GM18861 (cell line): Measurements from ENCODE around the gene NDST1.

ENCODE experiments used
- ATAC-seq: cut with Tn5 transposase; IDR thresholded peaks from one replicate; pipeline ENCODE4 v1.9.1; 2021; ENCODE audit not compliant: unreplicated experiment

NDST1 gene

GRCh38 chr5:150565868-150566267 is 57.9 kb downstream of the NDST1 start:
- no peak for ATAC-seq

DNA sequence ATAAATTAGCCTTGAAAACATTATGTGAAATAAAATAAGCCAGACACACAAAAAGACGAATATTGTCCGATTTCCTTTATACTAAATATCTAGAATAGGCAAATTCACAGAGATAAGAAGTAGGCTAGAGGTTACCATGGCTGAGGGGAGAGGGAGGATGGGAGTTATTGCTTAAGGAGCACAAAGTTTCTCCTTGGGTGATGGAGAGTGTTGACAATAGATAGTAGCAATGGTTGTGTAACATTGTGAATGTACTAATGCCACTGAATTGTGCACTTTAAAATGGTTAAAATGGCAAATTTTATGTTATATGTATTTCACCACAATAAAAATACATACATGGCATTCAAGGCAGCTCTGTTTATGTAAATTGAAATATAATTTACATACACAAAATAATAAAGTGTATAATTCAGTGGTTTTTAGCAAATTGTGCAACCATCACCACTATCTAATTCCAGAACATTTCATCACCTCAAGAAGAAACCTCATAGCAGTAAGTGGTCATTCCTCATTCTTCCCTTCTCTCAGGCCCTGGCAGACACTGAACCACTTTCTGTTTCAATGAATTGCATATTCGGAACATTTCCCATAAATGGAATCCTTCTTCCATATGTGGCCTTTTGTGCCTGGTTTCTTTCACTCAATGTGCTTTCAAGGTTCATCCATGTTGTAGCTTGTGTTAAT is 59.2 kb downstream of the NDST1 start:
- ATAC-seq: no peak

- ATAC-seq: no peak
These were observed 60.7 kb downstream of the NDST1 start for GRCh38 chr5:150568663-150569062.

DNA sequence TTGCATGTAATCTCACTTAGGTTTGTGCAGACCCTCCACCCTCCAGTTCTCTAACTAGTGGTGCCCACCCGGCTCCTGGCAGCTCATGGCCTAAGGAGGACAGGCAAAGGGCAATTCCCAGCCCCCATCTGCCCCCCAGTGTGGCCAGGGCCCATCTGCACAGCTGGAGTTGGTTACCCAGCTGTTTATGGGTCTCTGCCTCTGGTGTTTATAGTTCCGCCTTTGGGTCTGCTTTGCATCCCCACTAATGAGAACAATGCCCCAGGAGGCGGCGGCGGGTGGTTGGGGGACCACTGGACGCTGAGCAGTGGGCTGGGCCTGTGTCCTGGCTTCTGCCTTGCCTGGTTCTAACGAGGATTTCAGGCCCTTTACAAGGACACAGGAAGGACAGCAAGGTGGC is 62.4 kb downstream of the NDST1 start:
- ATAC-seq: no peak

DNA sequence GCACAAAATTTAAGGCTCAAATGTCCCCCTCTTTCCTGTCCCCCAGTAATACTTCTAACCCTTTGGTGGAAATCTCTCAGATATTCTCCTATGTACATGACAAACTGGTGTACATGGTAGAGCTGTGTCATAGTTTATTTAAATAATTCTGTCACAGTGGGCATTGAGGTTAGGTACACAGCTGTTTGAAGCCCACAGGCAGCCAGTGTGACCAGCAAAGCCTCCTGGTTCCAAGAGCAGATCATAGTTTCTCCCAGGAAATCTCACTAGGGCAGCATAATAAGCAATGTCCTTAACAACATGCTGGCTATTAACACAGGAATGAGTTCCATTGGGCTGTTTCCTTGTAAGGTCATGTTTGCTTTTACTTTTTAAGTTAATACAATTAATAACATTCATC is 63.9 kb downstream of the NDST1 start:
- ATAC-seq: no peak

DNA sequence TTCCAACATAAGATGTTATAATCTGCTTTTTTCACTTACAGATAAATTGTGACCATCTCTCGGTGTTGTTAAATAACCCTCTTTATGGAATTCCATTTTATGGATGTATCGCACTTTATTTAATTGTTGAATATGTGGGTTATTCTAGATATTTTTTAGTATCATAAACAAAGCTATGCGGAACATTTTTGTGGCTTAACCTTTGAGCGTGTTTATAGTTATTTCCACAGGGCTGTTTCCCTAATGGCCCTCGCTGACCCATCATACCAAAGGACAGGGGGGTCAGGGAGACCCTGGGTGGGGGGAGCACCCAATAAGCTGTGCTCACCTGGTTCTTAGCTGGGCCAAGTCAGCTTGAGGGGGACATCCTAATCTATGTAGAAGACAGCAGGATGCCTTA is 65.3 kb downstream of the NDST1 start:
- ATAC-seq: no peak

- ATAC-seq: no peak
These were observed 66.2 kb downstream of the NDST1 start for GRCh38 chr5:150573867-150574817.

GRCh38 chr5:150574818-150575547 is 67.1 kb downstream of the NDST1 start:
- no peak for ATAC-seq

- no peak for ATAC-seq
These were observed 68.0 kb downstream of the NDST1 start for GRCh38 chr5:150575745-150576448.

DNA sequence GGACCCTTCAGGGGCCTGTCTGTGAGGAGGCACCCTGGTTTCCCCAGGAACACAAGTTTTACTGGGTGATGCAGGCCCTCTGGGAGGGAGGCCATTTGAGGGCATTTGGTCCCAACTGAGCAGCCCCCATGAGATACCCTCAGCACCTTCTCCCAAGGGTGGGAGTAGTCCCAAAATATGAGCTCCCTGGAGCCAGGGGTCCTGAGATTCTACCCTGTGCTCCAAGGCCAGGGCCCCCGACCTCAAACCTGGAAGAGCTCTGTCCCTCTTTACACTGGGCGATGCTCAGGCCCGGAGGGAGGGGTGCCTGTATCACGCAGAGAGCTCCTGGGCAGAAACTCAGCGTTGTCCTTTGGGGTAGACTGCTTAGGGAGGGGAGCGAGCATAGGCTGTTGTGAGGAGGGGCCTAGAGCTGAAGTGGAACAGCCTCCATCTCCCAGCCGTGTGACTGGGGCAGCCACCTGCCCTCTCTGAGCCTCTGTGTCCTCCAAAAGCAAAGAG is 68.6 kb downstream of the NDST1 start:
- no peak for ATAC-seq

DNA sequence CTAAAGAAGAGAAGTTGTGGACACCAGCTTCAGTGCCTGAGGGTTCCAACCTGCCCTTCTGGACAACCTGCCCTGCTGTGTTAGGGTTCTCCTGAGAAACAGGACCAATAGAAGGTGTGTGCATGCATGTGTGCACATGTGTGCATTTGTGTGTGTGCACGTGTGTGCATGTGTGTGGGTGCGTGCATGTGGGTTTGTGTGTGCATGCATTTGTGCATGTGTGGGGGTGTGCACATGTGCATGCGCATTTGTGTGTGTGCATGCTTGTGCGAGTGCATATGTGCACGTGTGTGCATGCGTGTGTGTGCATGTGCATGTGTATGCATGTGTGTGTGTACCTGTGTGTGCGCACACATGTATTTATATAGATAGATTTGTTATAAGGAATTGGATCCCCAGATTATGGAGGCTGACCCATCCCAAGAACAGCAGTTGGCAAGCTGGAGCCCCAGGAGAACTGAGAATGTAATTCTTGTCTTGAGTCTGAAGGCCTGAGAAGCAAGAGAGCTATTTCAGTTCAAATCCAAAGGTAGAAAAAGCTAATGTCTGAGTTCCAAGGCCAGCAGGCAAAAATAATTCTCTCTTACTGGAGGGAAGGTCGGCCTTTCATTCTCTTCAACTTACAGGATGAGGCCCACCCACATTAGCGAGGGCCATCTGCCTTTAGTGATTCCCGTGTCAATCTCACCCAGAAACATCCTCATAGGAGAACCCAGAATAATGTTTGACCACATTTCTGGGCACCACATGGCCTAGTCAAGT is 69.6 kb downstream of the NDST1 start:
- no peak for ATAC-seq

DNA sequence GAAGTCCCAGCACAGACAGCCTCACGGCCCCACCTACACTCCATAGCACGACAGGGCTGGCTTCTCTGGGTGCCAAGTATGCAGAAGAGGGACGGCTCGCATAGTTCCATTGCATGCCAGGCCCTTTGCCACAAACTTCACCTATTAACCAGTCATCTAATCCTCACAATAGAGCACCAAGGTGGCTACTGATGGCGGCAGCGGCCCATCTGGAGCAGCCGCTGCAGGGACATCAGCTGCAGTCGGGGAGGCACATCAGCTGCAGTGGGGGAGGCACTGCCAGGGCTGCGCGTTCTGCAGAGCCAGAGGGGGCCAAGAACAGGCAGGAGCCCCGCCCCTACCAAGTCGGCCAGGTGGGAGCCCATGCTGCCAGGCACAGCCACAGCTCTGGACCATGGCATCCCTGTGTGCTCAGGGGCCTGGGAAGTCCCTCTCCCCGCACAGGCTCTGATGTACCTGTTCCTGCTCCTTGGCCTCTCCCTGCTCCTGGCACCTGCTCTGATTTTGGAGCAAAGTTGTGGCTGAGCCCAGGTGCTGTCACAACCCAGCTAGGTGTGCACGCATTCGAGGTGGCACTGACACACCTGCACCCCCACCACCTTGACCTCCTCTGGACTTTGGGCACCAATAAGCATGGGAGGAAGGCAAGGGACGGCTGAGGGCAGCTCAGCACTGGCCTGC is 71.0 kb downstream of the NDST1 start:
- no peak for ATAC-seq

DNA sequence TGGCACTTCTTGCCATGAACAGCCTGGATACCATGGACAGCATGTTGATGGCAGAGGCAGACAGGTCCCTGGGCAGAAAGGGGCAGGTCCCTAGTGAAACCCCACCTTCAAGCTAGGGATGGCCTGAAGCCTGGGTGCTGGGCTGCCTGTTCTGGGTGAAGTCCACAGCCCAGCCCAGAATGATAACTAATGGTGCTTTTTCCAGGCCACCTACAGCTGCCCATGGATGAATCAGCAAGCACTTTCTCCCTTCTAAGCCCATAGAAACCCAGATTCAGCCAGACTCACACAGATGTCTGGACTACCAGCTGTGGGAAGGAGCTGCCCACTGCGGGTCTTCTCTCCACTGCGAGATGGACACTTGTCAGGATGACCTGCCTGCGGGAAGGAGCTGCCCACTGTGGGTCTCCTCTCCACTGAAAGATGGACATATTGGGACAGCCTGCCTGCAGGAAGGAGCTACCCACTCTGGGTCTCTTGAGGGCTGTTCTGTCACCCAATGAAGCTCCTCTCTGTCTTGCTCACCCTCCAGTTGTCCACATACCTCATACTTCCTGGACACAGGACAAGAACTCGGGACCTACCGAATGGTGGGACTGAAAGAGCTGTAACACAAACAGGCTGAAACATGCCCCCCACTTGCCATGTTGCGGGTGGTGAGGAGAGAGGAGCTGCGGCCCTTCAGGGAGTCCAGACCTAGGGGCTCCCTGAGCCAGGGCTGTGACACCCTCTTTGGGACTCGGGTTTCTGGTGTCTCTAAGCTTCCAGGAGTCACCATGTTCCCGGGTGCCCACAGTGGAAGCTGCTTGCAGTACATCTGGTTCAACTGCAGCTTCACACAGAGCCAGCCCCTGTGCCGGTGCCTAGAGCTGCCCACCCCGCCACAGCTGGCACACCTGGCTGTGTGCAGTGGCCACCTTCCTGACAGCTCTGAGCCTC is 71.8 kb downstream of the NDST1 start:
- ATAC-seq: no peak

GRCh38 chr5:150580917-150581316 is 73.0 kb downstream of the NDST1 start:
- ATAC-seq: no peak

DNA sequence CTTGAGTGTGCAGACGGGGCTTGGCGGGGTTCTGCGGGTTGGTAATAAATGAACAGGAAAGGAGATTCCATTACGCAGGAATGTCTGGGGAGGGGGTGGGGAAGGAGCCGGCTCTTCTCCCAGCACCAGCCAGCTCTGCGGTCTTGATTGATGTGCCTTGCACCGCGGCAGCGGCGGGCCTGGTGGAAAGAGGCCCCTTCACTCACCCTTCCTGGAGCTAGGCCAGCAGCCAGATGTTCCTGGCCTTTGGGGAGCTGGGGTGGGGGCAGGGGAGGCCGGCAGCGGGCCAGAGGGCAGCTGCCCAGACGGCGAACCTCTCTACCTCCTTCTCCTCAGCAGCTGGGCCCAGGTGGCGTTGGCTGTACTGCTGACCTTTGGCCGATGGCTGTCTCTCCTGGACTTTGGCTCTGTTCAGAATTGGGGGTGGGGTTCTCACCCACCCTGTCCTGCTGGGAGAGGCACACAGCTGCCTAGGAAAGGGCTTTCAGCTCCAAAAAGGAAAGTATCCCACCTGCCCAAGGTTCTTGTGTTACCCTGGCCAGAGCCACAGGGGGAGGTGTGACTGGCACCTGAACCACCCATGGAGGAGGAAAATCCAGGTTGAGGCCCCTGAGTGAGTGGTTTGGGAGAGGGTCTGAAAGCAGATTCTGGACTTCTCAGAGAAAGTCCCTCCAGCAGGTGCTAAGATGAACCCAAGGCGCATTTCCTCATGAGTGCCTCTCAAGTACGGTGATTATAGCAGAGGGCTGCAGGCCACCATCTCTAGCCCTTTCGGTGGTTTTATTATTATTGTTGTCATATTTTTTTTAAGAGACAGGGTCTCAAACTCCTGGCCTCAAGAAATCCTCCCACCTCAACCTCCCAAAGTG is 74.5 kb downstream of the NDST1 start:
- ATAC-seq: no peak

DNA sequence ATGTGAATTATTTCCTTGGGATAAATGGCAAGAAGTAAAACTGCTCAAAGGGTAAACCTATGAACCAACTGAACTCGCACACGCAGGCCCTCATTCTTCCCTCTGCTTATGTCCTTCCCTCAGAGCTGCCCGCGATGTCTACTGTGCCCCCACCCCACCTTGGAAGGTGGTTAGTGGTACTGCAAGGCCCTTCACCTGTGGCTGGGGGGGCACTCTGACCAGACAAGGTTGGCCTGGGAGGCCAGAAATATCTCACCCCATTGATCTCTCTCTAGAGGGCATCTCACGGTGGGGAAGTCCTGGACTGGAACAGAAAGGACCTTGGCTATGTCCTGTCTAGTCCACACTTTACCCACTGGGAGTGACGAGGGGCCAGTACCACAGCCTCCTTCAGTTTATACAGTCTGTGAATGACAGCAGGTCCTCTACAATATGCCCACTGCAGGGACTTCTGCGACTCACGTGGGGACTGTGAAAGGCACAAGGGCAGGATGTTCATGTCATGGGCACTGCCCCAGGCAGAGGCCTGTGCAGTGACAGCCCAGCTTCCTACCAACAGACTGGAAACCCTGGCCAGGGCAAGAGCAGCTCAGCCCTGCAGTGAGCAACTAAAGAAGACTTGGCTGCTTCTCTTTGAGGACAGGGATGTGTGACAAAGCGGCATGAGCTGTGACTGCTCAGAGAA is 75.8 kb downstream of the NDST1 start:
- ATAC-seq: no peak
